Esophagus muscularis mucosa (tissue), 4 donors: ENCODE results near the gene TMEM135.

Experiments
- CTCF ChIP-seq, 3 experiments: fragments of 200-600 bp in 2 of 3; fragments of 450-650 bp in 1 of 3; sonication (generic) in 2 of 3; IDR thresholded peaks; one replicate each; pipeline ENCODE4 v1.5.1; 2017 to 2019; ENCODE audit warnings: antibody characterized with exemption in 3 of 3, mild to moderate bottlenecking in 2 of 3, moderate library complexity in 1 of 3
- EP300 ChIP-seq: sonication (generic); formaldehyde crosslinking; IDR thresholded peaks from one replicate; pipeline ENCODE4 v1.6.1; 2017; ENCODE audit warnings: antibody characterized with exemption
- POLR2A ChIP-seq: fragments of 450-650 bp; IDR thresholded peaks from one replicate; pipeline ENCODE4 v1.6.1; 2017; ENCODE audit warnings: antibody characterized with exemption, moderate library complexity, mild to moderate bottlenecking, low read depth
- POLR2AphosphoS5 ChIP-seq, 2 donors: sonication (generic); formaldehyde crosslinking; IDR thresholded peaks; one replicate each; pipeline ENCODE4 v1.6.1; 2017; ENCODE audit warnings: antibody characterized with exemption in 2 of 2

GRCh38 chr11:87275176-87275575 is 237.4 kb downstream of the TMEM135 start:
- TF ChIP-seq CTCF (IDR thresholded peaks at IDR 0.05) (no peak), POLR2A (no peak), EP300 (no peak), POLR2AphosphoS5 (IDR thresholded peaks at IDR 0.05) (no peak)
